GM18858 (cell line): ENCODE data around the gene FZD2.
"Not testable (repeated sequence)": the region's sequence is repeated elsewhere in the genome, so short reads cannot be mapped to it uniquely, and the experiment has no call there.

Experiments
- ATAC-seq: cut with Tn5 transposase; IDR thresholded peaks from one replicate; pipeline ENCODE4 v1.9.1; 2021; ENCODE audit not compliant: unreplicated experiment

The FZD2 gene

GRCh38 chr17:44556832-44557606 lies at the start of gene FZD2:
Gene FZD2 (plus strand): TSS chr17:44557484. CDS start chr17:44557689, 205 bp downstream.
- no peak for ATAC-seq

- not testable (repeated sequence) for ATAC-seq
Measured at GRCh38 chr17:44511241-44512134, 45.8 kb upstream of the FZD2 start.

GRCh38 chr17:44518032-44518431 lies 39.3 kb upstream of the FZD2 start:
- ATAC-seq, result no peak

GRCh38 chr17:44522883-44523671 lies 34.2 kb upstream of the FZD2 start:
- ATAC-seq, result no peak

GRCh38 chr17:44523672-44523972 lies 33.7 kb upstream of the FZD2 start:
- ATAC-seq, result no peak

- ATAC-seq, result no peak
Measured at GRCh38 chr17:44527102-44527501, 30.2 kb upstream of the FZD2 start.

GRCh38 chr17:44527954-44528353 lies 29.3 kb upstream of the FZD2 start:
- ATAC-seq, result no peak

- ATAC-seq, result no peak
Measured at GRCh38 chr17:44529864-44530263, 27.4 kb upstream of the FZD2 start.

- ATAC-seq, result no peak
Measured at GRCh38 chr17:44530896-44531418, 26.3 kb upstream of the FZD2 start.

- no peak for ATAC-seq
Measured at GRCh38 chr17:44533533-44534246, 23.6 kb upstream of the FZD2 start.

- ATAC-seq, result no peak
Measured at GRCh38 chr17:44536090-44536953, 21.0 kb upstream of the FZD2 start.

- ATAC-seq, result not testable (repeated sequence)
Measured at GRCh38 chr17:44537922-44538321, 19.4 kb upstream of the FZD2 start.

- no peak for ATAC-seq
Measured at GRCh38 chr17:44539673-44540072, 17.6 kb upstream of the FZD2 start.

GRCh38 chr17:44540246-44541084 lies 16.8 kb upstream of the FZD2 start:
- ATAC-seq, result no peak

- no peak for ATAC-seq
Measured at GRCh38 chr17:44541884-44542581, 15.3 kb upstream of the FZD2 start.

GRCh38 chr17:44543213-44543904 lies 13.9 kb upstream of the FZD2 start:
- no peak for ATAC-seq

- no peak for ATAC-seq
Measured at GRCh38 chr17:44543905-44544523, 13.3 kb upstream of the FZD2 start.
